Fibroblast of villous mesenchyme (primary cell): ENCODE measurements around the gene AFAP1L1. TPM values are rescaled to one million over a fixed set of nuclear protein-coding genes. Genes with fewer than 3 reads are reported as not detected.

Experiments used
- total RNA-seq: library from RNA; depleted of rRNA; stranded (reverse); fragments of >200 nt; gene quantifications from 2 replicates; pipeline ENCODE4 v1.2.3, GENCODE V29; 2012

The AFAP1L1 gene
- total RNA-seq, 1 donor: 10.8 TPM

Other genes with a start within 250 kb of the AFAP1L1 start
- 3.9 and 13.4 TPM in 2 replicates for gene SH3TC2, start 208.8 kb upstream of the AFAP1L1 start, total RNA-seq
- 22.2 and 32.8 TPM in 2 replicates for gene ABLIM3, start 130.4 kb upstream of the AFAP1L1 start, total RNA-seq
- 27.6 and 28.7 TPM in 2 replicates for gene GRPEL2, start 73.6 kb downstream of the AFAP1L1 start, total RNA-seq
- gene PCYOX1L, start 86.2 kb downstream of the AFAP1L1 start, total RNA-seq: 6.4 and 11.7 TPM in 2 replicates
- 1.3 TPM in 1 of 2 replicates, not detected in the other for gene IL17B, start 107.4 kb downstream of the AFAP1L1 start, total RNA-seq